Activated T-helper 1 cell treated with anti-CD3 and anti-CD28 coated beads, Interleukin-12 subunit alpha, Interleukin-12 subunit beta, Interleukin-2, Interleukin-4 antibody, amounts not matched to agents 30 ng/mL and 10 ng/mL and 1 ng/mL, durations not matched to agents 14 hours and 24 hours and 36 hours (primary cell): ENCODE data around the gene IQGAP1. TPM values are rescaled to one million over a fixed set of nuclear protein-coding genes. Genes with fewer than 3 reads are reported as not detected.
A peak's percentile ranks its signal among the peaks of the same experiment; 100 is the strongest.
"Not testable (repeated sequence)": the region's sequence is repeated elsewhere in the genome, so short reads cannot be mapped to it uniquely, and the experiment has no call there.

Experiments used
- DNase-seq: peaks from one replicate; pipeline ENCODE4 v3.0.0; 2021; ENCODE audit warnings: low spot score
- H3K27ac Mint-ChIP-seq: one replicate; pipeline ENCODE4 v1.8.0; 2021; ENCODE audit warnings: mild to moderate bottlenecking, mixed read lengths
- H3K27me3 Mint-ChIP-seq: one replicate; pipeline ENCODE4 v1.8.0; 2022; ENCODE audit warnings: mild to moderate bottlenecking, moderate library complexity, mixed read lengths; ENCODE audit not compliant: insufficient read depth
- H3K36me3 Mint-ChIP-seq: one replicate; pipeline ENCODE4 v1.8.0; 2021; ENCODE audit warnings: low read depth, mixed read lengths
- H3K4me1 Mint-ChIP-seq: one replicate; pipeline ENCODE4 v1.8.0; 2021; ENCODE audit warnings: low read depth, mixed read lengths
- H3K4me3 Mint-ChIP-seq: one replicate; pipeline ENCODE4 v1.8.0; 2021; ENCODE audit warnings: mild to moderate bottlenecking, moderate library complexity, mixed read lengths
- H3K9me3 Mint-ChIP-seq: one replicate; pipeline ENCODE4 v1.8.0; 2021; ENCODE audit warnings: mixed read lengths
- intact Hi-C: fragments of 100-400 bp; cut with micrococcal nuclease; formaldehyde crosslinking; loops from one replicate; pipeline ENCODE4 v1.15.1; 2024
- total RNA-seq: library from RNA; stranded (reverse); gene quantifications from 2 replicates; pipeline ENCODE4 v1.2.3, GENCODE V29; 2022

The IQGAP1 gene
- total RNA-seq: 144 and 149 TPM in 2 replicates

- peak within 1 kb of the TSS; percentile 94 for H3K4me3 Mint-ChIP-seq
Measured at GRCh38 chr15:90387534-90388461, at the start of gene IQGAP1. IQGAP1 (plus strand) TSS chr15:90388242; CDS start chr15:90388342, 100 bp downstream.

GRCh38 chr15:90338532-90338931 is 49.5 kb upstream of the IQGAP1 start:
- intact Hi-C loops: no loop called here
- H3K9me3 Mint-ChIP-seq: no peaks in the 10 kb centered on the region
- no peaks in the 10 kb centered on the region for H3K36me3 Mint-ChIP-seq
- peaks cover 25% of the 10 kb centered on the region for H3K4me1 Mint-ChIP-seq
- H3K27ac Mint-ChIP-seq: no peak overlapping the region
- no peaks in the 10 kb centered on the region for H3K27me3 Mint-ChIP-seq
- no peak for DNase-seq
- H3K4me3 Mint-ChIP-seq: no peak overlapping the region

More at GRCh38 chr15:90387534-90388461, at the start of gene IQGAP1:
- H3K27me3 Mint-ChIP-seq: no peaks in the 10 kb centered on the region
- H3K4me1 Mint-ChIP-seq: peaks cover 43% of the 10 kb centered on the region
- intact Hi-C loops: loop anchor here (1.0 to 2.0 kb wide), 9 partner anchors 10 to 607 kb away; partner anchors contain the start of genes GDPGP1, PRC1 and ZNF774
- peak; percentile 96 for DNase-seq
- H3K9me3 Mint-ChIP-seq: no peaks in the 10 kb centered on the region
- H3K27ac Mint-ChIP-seq: peak within 1 kb of the TSS; percentile 96
- peaks cover 26% of the 10 kb centered on the region for H3K36me3 Mint-ChIP-seq

GRCh38 chr15:90340345-90340744 is 47.7 kb upstream of the IQGAP1 start:
- no peaks in the 10 kb centered on the region for H3K36me3 Mint-ChIP-seq
- H3K27me3 Mint-ChIP-seq: no peaks in the 10 kb centered on the region
- no peak for DNase-seq
- H3K4me3 Mint-ChIP-seq: no peak overlapping the region
- no peak overlapping the region for H3K27ac Mint-ChIP-seq
- peaks cover 25% of the 10 kb centered on the region for H3K4me1 Mint-ChIP-seq
- intact Hi-C loops: no loop called here
- H3K9me3 Mint-ChIP-seq: no peaks in the 10 kb centered on the region

GRCh38 chr15:90343302-90343790 is 44.7 kb upstream of the IQGAP1 start:
- peaks cover 14% of the 10 kb centered on the region for H3K4me1 Mint-ChIP-seq
- no peaks in the 10 kb centered on the region for H3K9me3 Mint-ChIP-seq
- H3K27me3 Mint-ChIP-seq: no peaks in the 10 kb centered on the region
- intact Hi-C loops: no loop called here
- no peak for DNase-seq
- H3K36me3 Mint-ChIP-seq: no peaks in the 10 kb centered on the region
- H3K27ac Mint-ChIP-seq: no peak overlapping the region
- no peak overlapping the region for H3K4me3 Mint-ChIP-seq

GRCh38 chr15:90344662-90345061 is 43.4 kb upstream of the IQGAP1 start:
- H3K4me3 Mint-ChIP-seq: no peak overlapping the region
- no peaks in the 10 kb centered on the region for H3K27me3 Mint-ChIP-seq
- no peak for DNase-seq
- H3K4me1 Mint-ChIP-seq: peaks cover 14% of the 10 kb centered on the region
- intact Hi-C loops: no loop called here
- no peak overlapping the region for H3K27ac Mint-ChIP-seq
- H3K9me3 Mint-ChIP-seq: no peaks in the 10 kb centered on the region
- H3K36me3 Mint-ChIP-seq: no peaks in the 10 kb centered on the region

GRCh38 chr15:90345857-90346256 is 42.2 kb upstream of the IQGAP1 start:
- Mint-ChIP-seq H3K27me3 (no peaks in the 10 kb centered on the region), H3K9me3 (no peaks in the 10 kb centered on the region), H3K36me3 (no peaks in the 10 kb centered on the region), H3K4me1 (peaks cover 7% of the 10 kb centered on the region), H3K27ac (no peak overlapping the region), H3K4me3 (no peak overlapping the region)
- no peak for DNase-seq
- intact Hi-C loops: no loop called here

GRCh38 chr15:90347431-90348065 is 40.5 kb upstream of the IQGAP1 start:
- H3K27ac Mint-ChIP-seq, H3K36me3 Mint-ChIP-seq, H3K27me3 Mint-ChIP-seq, intact Hi-C loops, H3K4me3 Mint-ChIP-seq, DNase-seq, H3K9me3 Mint-ChIP-seq: not testable (repeated sequence)
- peaks cover 13% of the 10 kb centered on the region for H3K4me1 Mint-ChIP-seq

GRCh38 chr15:90348456-90348855 is 39.6 kb upstream of the IQGAP1 start:
- no peaks in the 10 kb centered on the region for H3K9me3 Mint-ChIP-seq
- H3K36me3 Mint-ChIP-seq: no peaks in the 10 kb centered on the region
- H3K27ac Mint-ChIP-seq: no peak overlapping the region
- no peak for DNase-seq
- intact Hi-C loops: no loop called here
- no peak overlapping the region for H3K4me3 Mint-ChIP-seq
- peaks cover 10% of the 10 kb centered on the region for H3K4me1 Mint-ChIP-seq
- H3K27me3 Mint-ChIP-seq: no peaks in the 10 kb centered on the region

- peaks cover 10% of the 10 kb centered on the region for H3K4me1 Mint-ChIP-seq
- no peaks in the 10 kb centered on the region for H3K9me3 Mint-ChIP-seq
- H3K4me3 Mint-ChIP-seq: no peak overlapping the region
- intact Hi-C loops: no loop called here
- DNase-seq: no peak
- H3K36me3 Mint-ChIP-seq: no peaks in the 10 kb centered on the region
- no peak overlapping the region for H3K27ac Mint-ChIP-seq
- no peaks in the 10 kb centered on the region for H3K27me3 Mint-ChIP-seq
Measured at GRCh38 chr15:90349072-90349471, 39.0 kb upstream of the IQGAP1 start.

GRCh38 chr15:90349821-90350220 is 38.2 kb upstream of the IQGAP1 start:
- peaks cover 10% of the 10 kb centered on the region for H3K4me1 Mint-ChIP-seq
- H3K27me3 Mint-ChIP-seq: no peaks in the 10 kb centered on the region
- no peaks in the 10 kb centered on the region for H3K36me3 Mint-ChIP-seq
- no peak overlapping the region for H3K4me3 Mint-ChIP-seq
- no peak for DNase-seq
- intact Hi-C loops: no loop called here
- H3K9me3 Mint-ChIP-seq: no peaks in the 10 kb centered on the region
- no peak overlapping the region for H3K27ac Mint-ChIP-seq

- peaks cover 10% of the 10 kb centered on the region for H3K4me1 Mint-ChIP-seq
- no peak overlapping the region for H3K27ac Mint-ChIP-seq
- H3K9me3 Mint-ChIP-seq: no peaks in the 10 kb centered on the region
- peak overlapping the region; percentile 90 for H3K4me3 Mint-ChIP-seq
- intact Hi-C loops: loop anchor here (1.0 to 2.0 kb wide), 5 partner anchors 11 to 67 kb away; partner anchors contain the start of gene IQGAP1
- H3K36me3 Mint-ChIP-seq: no peaks in the 10 kb centered on the region
- DNase-seq: no peak
- no peaks in the 10 kb centered on the region for H3K27me3 Mint-ChIP-seq
Measured at GRCh38 chr15:90351479-90352106, 36.4 kb upstream of the IQGAP1 start.

GRCh38 chr15:90352107-90352893 is 35.7 kb upstream of the IQGAP1 start, which contains the start of gene ZNF774:
ZNF774 (plus strand) TSS chr15:90352284; CDS start chr15:90354661, 2,377 bp downstream.
- H3K4me3 Mint-ChIP-seq: peak within 1 kb of the TSS; percentile 90
- no peaks in the 10 kb centered on the region for H3K9me3 Mint-ChIP-seq
- H3K36me3 Mint-ChIP-seq: no peaks in the 10 kb centered on the region
- no peaks in the 10 kb centered on the region for H3K27me3 Mint-ChIP-seq
- DNase-seq: peak; percentile 88
- H3K27ac Mint-ChIP-seq: peak within 1 kb of the TSS; percentile 85
- H3K4me1 Mint-ChIP-seq: peaks cover 10% of the 10 kb centered on the region
- intact Hi-C loops: loop anchor here (1.0 to 2.0 kb wide), 5 partner anchors 10 to 67 kb away; partner anchors contain the start of gene IQGAP1
